HG02884 (cell line): Measurements from ENCODE around the gene PACS2.
"Not testable (repeated sequence)": the region's sequence is repeated elsewhere in the genome, so short reads cannot be mapped to it uniquely, and the experiment has no call there.

ENCODE experiments used
- ATAC-seq: cut with Tn5 transposase; IDR thresholded peaks from one replicate; pipeline ENCODE4 v1.9.1; 2021; ENCODE audit warnings: mild to moderate bottlenecking, moderate library complexity; ENCODE audit not compliant: unreplicated experiment

PACS2 gene

GRCh38 chr14:105348169-105348944 is 33.8 kb downstream of the PACS2 start:
- no peak for ATAC-seq

DNA sequence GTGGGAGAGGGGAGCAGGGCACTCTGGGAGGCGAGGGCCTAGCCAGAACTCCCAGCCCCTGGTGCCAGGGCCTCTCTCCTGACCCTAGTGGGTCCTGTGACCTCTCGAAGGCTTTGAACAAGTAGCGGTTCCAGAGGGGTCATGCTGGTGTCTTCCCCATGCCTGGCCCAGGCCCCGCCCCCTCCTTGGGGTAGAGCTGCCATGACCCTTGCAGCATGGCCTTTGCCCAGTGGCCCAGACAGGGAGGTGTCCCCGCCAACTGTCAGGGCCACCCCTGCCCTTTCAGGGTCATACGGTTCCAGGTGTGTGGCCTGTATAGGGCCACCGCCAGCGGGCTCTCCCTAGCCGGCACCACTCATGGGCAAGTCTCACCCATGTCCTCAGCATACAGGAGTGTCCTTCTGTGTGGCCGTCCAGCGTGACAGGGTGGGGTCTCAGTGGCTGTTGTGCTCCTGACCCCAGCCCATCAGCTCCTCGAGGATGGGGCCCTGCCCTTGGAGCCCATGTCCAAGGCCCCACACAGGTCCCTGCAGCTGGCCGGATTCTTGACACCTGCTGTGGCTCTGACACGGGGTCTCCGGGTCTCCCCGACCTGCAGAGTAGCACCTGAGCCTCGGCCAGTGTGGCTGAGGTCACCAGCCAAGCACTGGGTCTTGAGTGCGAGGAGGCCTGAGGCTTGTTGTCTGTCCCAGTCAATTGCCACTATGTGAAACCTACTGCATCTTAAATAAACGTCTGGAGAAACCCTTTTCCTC is 34.6 kb downstream of the PACS2 start:
- ATAC-seq: no peak

DNA sequence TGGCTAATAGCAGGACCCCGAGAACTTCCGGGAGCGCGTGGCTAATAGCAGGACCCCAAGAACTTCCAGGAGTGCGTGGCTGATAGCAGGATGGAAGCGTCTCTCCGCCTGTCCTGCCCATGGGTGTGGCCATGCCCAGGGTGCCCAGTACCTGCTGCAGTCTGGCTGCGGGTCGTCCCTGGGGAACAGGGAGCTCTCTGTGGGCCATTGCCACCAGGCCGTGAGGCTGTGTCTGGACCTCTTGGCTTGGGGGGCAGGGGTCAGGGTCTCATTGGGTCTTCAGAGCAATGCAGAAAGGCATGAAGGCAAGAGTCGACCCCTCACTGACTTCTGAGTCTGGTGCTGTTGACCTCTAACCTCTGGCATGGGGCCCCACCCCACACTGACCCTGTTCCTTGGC is 35.4 kb downstream of the PACS2 start:
- ATAC-seq: no peak

DNA sequence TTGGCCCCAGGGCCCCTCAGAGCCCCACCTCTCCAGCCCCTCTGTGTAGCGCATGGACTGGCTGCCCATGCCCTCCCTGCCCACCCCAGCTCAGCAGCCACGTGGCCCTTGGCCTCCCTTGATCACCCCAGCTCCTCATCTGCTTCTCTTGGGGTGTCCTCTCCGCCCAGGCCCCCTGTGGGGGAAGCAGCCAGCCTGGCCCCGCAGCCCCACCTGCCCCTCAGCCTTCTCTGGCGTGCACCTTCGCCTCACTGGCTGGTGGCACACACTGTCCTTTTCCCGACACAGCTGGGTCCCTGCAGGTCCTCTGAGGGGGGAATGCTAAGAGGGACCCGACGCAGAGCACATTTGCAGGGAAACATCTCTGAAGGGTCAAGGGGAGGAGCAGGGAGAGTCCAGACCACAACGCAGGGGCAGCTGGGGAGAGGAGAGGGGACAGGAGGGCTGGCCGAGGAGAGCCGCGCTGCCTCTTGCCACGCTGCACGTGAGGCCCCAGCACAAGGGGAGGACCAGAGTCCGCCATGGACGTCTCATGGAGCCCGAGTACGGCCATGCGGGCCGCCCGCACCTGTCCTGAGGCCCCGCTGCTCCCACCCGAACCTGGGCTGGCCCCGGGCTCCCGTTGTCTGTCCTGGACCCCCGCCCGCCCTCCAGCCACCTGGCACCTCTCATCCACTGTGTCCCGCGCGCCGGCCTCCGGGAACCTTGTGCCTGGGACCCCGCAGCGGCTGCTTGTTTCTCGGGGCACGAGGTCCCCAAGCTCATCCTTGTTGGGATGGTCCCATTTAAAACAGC is 36.1 kb downstream of the PACS2 start:
- ATAC-seq: no peak

DNA sequence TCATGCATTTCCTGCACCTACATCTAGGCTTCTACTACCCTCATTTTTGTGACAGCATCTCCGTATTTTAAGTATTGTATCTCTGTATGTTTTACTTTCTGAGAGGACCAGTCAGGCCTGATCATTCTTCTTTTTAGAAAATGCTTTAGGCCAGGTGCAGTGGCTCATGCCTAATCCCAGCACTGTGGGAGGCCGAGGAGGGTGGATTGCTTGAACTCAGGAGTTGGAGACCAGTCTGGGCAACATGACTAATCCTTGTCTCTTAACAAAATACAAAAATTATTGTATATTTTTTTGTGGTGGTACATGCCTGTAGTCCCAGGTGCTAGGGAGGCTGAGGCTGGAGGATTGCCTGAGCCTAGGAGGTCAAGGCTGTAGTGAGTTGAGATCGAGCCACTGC is 36.9 kb downstream of the PACS2 start:
- no peak for ATAC-seq

DNA sequence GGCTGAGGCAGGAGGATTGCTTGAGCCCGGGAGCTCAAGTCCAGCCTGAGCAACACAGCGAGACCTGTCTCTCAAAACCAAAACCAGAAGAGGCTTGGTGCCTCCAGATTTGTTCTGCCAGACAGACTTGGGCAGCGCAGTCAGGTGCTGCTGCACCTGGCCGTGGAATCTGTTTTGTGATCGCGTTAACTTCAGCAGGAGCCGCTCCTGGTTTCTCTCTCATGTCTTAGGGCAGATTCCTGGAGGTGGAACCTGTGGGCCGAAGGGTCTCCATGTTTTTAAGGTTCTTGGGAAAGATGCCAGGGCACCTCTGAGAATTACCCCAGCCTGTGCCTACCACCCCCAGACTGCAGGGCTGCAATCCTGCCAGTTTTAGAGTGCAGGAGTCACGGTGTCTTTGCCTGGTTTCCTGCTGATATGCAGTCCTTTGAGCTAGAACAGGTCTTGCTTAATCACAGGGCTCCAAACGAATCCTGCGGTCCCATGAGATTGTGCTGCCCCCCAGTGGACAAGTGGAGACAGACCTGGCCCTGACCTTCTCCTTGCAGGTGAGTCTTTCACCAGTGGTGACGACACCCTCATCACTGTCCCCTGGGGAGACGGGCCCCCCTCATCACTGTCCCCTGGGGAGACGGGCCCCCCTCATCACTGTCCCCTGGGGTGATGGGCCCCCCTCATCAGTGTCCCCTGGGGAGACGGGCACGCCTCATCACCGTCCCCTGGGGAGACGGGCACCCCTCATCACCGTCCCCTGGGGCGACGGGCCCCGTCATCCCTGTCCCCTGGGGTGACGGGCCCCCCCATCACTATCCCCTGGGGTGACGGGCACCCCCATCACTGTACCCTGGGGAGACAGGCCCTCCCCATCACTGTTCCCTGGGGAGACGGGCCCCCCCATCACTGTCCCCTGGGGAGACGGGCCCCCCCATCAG is 37.6 kb downstream of the PACS2 start:
- no peak for ATAC-seq

DNA sequence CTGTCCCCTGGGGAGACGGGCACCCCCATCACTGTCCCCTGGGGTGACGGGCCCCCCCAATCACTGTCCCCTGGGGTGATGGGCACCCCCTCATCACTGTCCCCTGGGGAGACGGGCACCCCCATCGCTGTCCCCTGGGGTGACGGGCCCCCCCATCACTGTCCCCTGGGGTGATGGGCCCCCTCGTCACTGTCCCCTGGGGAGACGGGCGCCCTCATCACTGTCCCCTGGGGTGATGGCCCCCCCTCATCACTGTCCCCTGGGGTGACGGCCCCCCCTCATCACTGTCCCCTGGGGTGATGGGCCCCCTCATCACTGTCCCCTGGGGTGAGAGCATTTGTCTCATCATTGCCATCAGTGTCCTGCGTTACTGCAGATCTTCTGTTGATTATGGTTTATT is 38.6 kb downstream of the PACS2 start:
- ATAC-seq: no peak

DNA sequence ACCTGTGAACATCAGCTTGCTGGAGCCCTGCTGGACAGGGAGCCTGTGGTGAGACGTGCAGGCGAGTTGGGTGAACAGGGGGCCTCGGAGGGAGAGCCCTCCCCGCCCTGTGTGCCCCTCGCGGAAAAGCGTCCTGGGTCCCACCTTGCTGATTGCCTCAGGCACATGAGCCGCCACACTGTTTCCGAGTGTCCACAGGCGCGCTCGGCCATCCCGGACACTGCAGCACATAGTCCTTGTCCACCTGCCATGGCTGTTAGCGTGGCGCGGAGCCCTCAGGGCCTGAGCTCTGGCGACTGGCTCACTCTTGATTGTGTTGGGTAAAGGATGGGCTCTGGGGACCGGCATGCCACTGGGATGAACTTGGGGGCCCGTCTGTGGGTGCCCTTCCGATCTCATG is 40.0 kb downstream of the PACS2 start:
- ATAC-seq: no peak

- no peak for ATAC-seq
These were observed 40.6 kb downstream of the PACS2 start for GRCh38 chr14:105355049-105355575.

- ATAC-seq: no peak
These were observed 41.5 kb downstream of the PACS2 start for GRCh38 chr14:105355850-105356604.

GRCh38 chr14:105356927-105357326 is 42.4 kb downstream of the PACS2 start:
- no peak for ATAC-seq

- no peak for ATAC-seq
These were observed 43.1 kb downstream of the PACS2 start for GRCh38 chr14:105357626-105358025.

DNA sequence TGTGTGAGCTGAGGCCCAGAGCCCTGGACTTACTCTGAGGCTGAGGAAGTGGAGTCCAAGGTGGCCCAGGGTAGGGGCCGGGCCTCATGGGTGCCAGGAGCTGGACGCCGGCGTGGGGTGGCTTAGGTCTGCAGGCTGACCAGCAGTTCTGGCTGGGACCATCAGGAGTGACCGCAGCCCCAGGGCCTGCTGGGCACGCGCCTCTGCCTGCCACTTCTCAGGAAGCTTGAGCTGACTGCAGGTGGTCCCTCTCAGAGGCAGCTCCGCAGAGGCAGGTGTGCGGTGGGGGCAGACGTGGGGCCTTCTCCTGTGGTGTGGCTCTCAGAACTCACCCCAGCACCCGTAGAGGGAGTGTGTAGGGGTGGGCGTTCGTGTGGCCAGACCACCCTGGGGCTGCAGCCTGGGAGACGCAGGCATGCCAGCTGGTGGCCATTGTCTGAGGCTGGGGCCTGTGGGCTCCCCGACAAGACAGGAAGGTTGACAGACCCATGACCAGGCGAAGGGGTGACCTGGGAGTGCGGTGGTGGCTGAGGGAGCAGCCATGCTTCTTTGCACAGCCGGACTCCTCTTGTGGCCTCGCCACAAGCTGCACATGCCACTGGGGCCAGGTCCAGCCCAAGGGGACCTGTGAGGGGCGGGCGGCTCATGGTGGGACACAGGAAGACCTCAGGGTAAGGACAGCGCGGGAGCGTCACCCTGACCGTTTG is 43.7 kb downstream of the PACS2 start:
- ATAC-seq: no peak

DNA sequence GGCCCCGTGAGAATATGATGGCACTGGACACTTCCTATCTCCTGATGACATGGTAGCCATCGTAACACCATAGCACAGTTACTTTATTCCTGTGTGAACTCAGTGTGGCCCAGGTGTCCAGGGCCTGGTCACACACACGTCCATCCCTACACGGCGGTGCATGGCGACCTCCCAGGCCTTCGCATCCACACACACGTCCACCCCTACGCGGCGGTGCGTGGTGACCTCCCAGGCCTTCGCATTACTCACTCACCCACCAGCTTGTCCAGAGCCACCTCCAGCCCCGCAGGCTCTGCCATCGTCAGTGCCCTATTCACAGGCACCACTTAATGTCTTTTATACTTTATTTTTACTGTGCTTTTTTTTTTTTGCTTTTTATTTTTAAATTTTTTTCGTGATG is 44.4 kb downstream of the PACS2 start:
- no peak for ATAC-seq

GRCh38 chr14:105361412-105361811 is 46.9 kb downstream of the PACS2 start:
- ATAC-seq: not testable (repeated sequence)

DNA sequence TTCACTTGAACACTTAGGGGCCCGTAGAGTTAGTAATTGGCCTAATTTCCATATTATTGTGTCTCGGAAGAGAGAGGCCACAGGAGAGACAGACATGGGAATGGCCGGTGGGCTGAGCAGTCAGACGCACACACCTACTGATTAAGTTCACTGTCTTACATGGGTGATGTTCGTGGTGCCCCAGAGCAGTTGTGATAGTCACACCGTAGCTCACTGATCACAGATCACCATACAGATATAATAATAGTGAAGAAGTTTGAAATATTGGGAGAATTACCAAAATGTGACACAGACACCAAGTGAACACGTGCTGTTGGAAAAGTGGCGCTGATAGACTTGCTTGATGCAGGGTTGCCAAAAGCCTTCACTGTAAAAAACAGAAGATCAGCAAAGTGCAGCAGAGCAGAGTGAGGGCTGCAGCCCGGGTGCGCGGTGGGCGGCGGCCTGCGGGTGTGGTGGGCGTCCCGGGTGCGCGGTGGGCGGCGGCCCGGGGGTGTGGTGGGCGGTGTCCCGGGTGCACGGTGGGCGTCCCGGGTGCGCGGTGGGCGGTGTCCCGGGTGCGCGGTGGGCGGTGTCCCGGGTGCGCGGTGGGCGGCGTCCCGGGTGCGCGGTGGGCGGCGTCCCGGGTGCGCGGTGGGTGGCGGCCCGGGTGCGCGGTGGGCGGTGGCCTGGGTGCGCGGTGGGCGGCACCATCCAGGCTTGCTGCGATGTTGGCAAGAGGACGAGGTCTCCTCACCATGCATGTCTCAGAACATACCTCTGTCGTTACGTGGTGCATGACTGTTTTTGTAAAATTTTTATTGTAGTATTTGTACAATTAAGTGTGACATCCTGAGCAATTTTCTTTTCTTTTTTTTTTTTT is 49.5 kb downstream of the PACS2 start:
- no peak for ATAC-seq

DNA sequence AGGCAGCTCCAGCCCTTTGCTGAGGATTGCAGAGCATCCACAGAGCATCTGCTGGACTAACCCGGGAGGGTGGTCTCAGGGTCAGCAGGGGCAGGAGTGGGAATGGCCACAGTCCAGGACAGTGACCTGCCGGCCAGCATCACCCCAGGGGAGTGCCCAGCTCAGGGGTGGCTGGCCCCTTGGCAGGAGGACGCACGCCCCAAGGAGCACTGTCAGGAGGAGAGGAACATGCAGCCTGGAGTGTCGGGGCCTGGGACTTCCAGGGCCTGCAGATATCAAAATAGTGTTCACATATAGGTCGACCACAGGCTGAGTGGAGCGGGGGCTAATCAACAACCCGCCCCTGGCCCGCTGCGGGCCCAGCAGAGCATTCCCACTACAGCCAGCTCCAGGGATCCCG is 50.6 kb downstream of the PACS2 start:
- ATAC-seq: no peak

- no peak for ATAC-seq
These were observed 51.1 kb downstream of the PACS2 start for GRCh38 chr14:105365681-105366080.
